ENCODE data around the gene ZNF626.
"Not testable (repeated sequence)": the region's sequence is repeated elsewhere in the genome, so short reads cannot be mapped to it uniquely, and the experiment has no call there.

ZNF626 gene

GRCh38 chr19:20661150-20661819 is at the start of gene ZNF626:
Gene ZNF626, minus strand, starts transcription at chr19:20661571. Its CDS starts 125 bp downstream, at chr19:20661446.
- DNase-seq (ENCODE audit: low read depth, low spot score) = peak; percentile 83

DNA sequence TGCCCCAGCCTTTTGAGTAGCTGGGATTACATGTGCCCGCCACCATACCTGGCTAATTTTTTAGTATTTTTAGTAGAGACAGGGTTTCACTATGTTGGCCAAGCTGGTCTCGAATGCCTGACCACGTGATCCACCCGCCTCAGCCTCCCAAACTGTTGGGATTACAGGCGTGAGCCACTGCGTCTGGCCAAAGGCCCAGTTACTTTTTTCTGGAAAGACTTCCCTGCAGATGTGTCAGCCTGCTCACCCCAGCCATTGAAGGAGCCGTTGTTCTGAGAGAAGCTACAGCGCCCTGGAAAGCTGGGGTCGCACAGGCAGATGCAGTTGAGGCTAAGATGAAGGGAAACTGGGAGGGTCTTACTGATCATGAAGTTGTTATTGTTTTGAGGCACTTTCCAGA is 7.9 kb upstream of the ZNF626 start:
- no peak for DNase-seq (ENCODE audit: low read depth, low spot score)

DNA sequence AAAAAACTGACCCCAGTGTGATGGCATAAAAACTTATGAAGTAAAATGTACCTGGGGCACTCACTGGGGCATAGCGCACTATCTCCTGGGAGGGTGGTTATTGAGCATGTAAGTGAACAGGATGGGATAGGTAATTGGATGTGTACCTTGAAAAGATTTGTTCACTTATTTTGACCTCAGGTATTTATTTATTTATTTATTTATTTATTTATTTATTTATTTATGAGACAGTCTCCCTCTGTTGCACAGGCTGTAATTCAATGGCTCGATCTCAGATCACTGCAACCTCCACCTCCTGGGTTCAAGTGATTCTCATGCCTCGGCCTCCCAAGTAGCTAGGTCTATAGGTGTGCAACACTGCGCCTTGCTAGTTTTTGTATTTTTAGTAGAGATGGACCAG is 5.9 kb upstream of the ZNF626 start:
- DNase-seq (ENCODE audit: low read depth, low spot score) = no peak

- DNase-seq (ENCODE audit: low read depth, low spot score) = no peak
Observed at GRCh38 chr19:20664901-20665781, 3.8 kb upstream of the ZNF626 start.

DNA sequence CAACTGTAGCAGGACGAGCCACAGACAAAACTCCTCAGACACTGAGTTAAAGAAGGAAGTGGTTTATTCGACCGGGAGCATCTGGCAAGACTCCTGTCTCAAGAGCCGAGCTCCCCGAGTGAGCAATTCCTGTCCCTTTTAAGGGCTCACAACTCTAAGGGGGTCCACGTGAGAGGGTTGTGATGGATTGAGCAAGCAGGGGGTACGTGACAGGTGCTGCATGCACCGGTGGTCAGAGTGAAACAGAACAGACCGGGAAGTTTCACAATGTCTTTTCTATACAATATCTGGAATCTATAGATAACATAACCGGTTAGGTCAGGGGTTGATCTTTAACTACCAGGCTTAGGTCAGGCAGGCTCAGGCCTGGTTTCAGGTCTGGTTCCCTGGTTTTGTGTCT is 3.1 kb upstream of the ZNF626 start:
- DNase-seq (ENCODE audit: low read depth, low spot score) = not testable (repeated sequence)

DNA sequence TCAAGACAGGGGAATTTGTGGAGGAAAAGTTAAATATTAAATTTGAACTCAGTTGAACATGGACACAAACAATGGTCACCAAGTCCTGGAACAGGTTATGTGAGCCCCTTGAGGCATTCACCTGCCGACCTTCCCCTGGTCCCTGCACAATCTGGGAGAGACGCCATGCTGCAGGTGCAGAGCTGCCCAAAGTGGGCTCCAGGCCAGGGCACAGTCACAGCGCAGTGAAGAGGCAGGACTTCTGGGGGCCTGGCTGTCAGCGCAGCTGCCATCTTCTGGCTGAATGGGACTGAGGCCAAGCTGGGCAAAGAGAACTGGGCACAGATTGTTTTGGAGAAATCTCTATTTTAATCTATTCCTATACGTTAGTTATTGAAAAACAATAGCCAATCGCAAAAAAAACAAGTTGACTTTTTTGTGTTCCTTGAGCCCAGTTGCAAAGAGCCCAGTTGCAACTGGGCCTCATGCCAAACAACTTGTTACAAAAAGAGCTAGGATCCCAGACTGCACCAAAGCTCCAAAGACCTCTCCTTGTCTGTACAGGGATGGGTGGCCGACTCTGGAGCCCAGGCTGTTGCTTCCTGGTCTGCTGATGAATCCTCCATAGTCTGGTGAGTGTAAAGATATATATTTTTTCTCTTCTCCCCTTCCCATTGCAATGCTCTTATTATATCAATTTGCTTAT is 1.2 kb upstream of the ZNF626 start:
- no peak for DNase-seq (ENCODE audit: low read depth, low spot score)

- DNase-seq (ENCODE audit: low read depth, low spot score) = no peak
Observed at GRCh38 chr19:20660473-20661140, 764 bp downstream of the ZNF626 start.

- no peak for DNase-seq (ENCODE audit: low read depth, low spot score)
Observed at GRCh38 chr19:20640545-20640944, 20.8 kb downstream of the ZNF626 start.

DNA sequence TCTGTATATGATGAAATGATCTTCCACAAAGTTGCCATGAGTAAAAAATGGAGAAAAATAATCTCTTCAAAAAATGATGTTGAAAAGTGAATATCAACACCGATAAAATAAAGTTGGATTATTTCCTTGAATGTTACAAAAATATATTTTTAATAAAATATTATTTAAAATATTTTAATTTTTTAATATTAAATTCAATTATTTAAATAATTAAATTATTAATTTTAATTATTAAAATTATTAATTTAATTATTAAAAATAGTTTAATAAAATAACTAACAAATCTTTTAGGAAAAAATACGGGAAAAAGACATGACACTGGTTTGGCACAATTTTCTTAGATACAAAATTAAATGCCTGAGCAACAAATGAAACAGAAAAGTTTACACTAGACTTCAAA is 21.3 kb downstream of the ZNF626 start:
- no peak for DNase-seq (ENCODE audit: low read depth, low spot score)

GRCh38 chr19:20624560-20624959 is 36.8 kb downstream of the ZNF626 start:
- DNase-seq (ENCODE audit: low read depth, low spot score) = not testable (repeated sequence)

GRCh38 chr19:20616071-20616470 is 45.3 kb downstream of the ZNF626 start:
- DNase-seq (ENCODE audit: low read depth, low spot score) = no peak

DNA sequence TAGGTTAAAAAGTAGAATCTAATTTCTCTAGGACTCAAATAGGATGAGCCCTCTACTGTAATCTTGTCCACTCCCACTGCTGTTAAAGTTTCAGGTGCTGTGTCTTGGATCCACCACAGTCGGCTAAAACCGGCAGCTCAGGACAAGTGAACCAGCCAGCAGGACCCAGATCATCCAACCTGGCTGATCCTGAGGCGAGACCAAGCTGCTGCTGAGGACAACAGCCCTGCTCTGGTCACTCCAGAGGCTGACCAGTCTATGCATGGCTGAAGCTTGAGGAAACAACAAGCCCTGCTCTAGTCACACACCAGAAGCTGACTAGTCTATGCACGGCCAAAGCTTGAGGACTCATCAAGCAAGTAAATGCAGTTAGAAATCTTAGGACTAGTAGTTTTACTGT is 46.4 kb downstream of the ZNF626 start:
- not testable (repeated sequence) for DNase-seq (ENCODE audit: low read depth, low spot score)

DNA sequence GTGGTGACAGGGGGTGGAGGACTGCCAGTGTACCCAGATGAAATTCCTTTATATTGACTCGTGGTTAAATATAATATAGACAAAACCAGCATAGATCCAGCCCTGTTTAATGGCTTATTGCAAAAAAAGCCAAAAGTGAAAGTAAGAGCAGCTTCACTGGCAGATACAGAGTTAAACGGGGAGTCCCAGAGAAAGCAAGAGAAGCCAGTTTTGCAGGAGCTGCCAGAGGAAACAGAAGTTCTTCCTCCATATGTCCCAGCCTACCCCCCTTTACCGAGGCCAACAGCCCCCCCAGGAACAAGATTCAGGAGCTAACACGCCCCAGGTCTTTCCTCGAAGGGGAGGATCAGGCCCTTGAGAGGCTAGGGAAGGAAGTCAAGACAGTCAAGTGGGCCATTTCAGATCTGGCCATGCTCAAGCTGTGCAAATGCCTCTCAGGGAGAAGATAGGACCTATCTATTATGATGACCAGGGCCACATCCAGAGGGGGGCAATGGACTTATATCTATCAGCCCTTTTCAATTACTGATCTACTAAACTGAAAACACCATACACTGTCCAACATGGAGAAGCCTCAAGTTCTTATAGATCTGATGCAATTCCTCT is 48.6 kb downstream of the ZNF626 start:
- no peak for DNase-seq (ENCODE audit: low read depth, low spot score)

DNA sequence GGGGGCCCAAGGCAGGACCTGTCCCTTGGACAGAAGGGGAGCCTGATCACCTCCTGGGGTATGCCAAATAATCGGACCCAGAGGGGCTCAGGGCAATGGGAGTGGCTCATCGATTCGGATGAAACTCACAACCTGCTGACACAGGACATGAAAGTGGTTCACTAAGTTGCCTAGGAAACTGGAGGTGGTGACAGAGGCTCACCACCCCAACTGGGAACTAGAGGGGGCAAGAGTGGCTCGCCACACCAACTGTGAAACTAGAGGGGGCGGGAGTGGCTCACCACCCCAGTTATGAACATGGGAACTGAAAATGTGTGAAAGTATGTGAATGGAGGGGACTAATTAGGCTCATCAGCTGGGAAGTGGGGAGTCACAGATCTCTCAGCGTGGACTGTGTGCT is 49.5 kb downstream of the ZNF626 start:
- no peak for DNase-seq (ENCODE audit: low read depth, low spot score)

GRCh38 chr19:20607943-20608342 is 53.4 kb downstream of the ZNF626 start:
- DNase-seq (ENCODE audit: low read depth, low spot score) = no peak
